Activated naive CD8-positive, alpha-beta T cell (primary cell): ENCODE data around the gene TCHHL1.

Source experiments
- H3K27ac Mint-ChIP-seq: one replicate; pipeline ENCODE4 v1.8.0; 2021; ENCODE audit warnings: mixed read lengths
- H3K27me3 Mint-ChIP-seq: one replicate; pipeline ENCODE4 v1.8.0; 2021; ENCODE audit warnings: mixed read lengths
- H3K36me3 Mint-ChIP-seq: one replicate; pipeline ENCODE4 v1.8.0; 2021; ENCODE audit warnings: mixed read lengths
- H3K4me1 Mint-ChIP-seq: one replicate; pipeline ENCODE4 v1.8.0; 2021; ENCODE audit warnings: low read depth, mixed read lengths
- H3K4me3 Mint-ChIP-seq: one replicate; pipeline ENCODE4 v1.8.0; 2021; ENCODE audit warnings: mild to moderate bottlenecking, mixed read lengths
- H3K9me3 Mint-ChIP-seq: one replicate; pipeline ENCODE4 v1.8.0; 2021; ENCODE audit warnings: low read depth, mixed read lengths

TCHHL1 gene

GRCh38 chr1:152035539-152036266 lies 53.2 kb downstream of the TCHHL1 start:
- Mint-ChIP-seq H3K4me3 (peak overlapping the region; percentile 99), H3K27ac (peak overlapping the region; percentile 94), H3K36me3 (peaks cover 9% of the 10 kb centered on the region), H3K9me3 (no peaks in the 10 kb centered on the region), H3K27me3 (no peaks in the 10 kb centered on the region), H3K4me1 (peaks cover 42% of the 10 kb centered on the region)

GRCh38 chr1:152034654-152035538 lies 54.0 kb downstream of the TCHHL1 start:
- Mint-ChIP-seq H3K4me3 (peak overlapping the region; percentile 99), H3K27me3 (no peaks in the 10 kb centered on the region), H3K9me3 (no peaks in the 10 kb centered on the region), H3K4me1 (peaks cover 44% of the 10 kb centered on the region), H3K27ac (peak overlapping the region; percentile 94), H3K36me3 (peaks cover 11% of the 10 kb centered on the region)

- H3K4me3 Mint-ChIP-seq: peak overlapping the region; percentile 99
- peaks cover 46% of the 10 kb centered on the region for H3K4me1 Mint-ChIP-seq
- no peaks in the 10 kb centered on the region for H3K9me3 Mint-ChIP-seq
- no peaks in the 10 kb centered on the region for H3K27me3 Mint-ChIP-seq
- H3K27ac Mint-ChIP-seq: peak overlapping the region; percentile 94
- peaks cover 11% of the 10 kb centered on the region for H3K36me3 Mint-ChIP-seq
Observed at GRCh38 chr1:152034324-152034653, 54.6 kb downstream of the TCHHL1 start.
